ENCODE results near the gene TECPR1. TPM values are rescaled to one million over a fixed set of nuclear protein-coding genes. Genes with fewer than 3 reads are reported as not detected.

The TECPR1 gene
- total RNA-seq, 4 donors from 2014 or later = 33.8 to 74.1 (median 44.1) TPM

DNA sequence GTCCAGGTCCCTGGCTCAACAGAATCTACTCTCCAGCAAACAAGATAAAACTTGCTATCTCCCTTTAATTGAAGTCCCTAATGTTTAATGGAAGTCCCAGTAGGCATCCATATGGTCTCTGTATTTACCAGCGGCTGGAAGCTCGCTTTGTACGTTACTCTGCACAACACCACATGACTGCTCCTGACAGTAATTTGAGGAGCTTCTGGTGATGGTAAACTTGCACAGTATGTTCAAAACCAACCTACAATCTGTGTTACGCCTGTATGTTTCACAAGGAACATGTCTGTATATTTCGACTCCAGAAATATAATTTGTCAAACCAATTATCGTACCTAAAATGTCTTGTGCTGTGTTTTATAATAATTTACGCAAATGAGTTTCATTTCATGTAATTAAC, 4.4 kb upstream of the TECPR1 start:
- H3K36me3 ChIP-seq = peaks cover 0 to 36% (median 0%) of the 10 kb centered on the region in 3 donors
- no peak overlapping the region for H3K4me3 ChIP-seq
- H3K4me1 ChIP-seq = peaks cover 0 to 12% (median 0%) of the 10 kb centered on the region in 4 donors
- no peaks in the 10 kb centered on the region for H3K9me3 ChIP-seq
- H3K27ac ChIP-seq = no peak overlapping the region
- TF ChIP-seq, protein P1, sequence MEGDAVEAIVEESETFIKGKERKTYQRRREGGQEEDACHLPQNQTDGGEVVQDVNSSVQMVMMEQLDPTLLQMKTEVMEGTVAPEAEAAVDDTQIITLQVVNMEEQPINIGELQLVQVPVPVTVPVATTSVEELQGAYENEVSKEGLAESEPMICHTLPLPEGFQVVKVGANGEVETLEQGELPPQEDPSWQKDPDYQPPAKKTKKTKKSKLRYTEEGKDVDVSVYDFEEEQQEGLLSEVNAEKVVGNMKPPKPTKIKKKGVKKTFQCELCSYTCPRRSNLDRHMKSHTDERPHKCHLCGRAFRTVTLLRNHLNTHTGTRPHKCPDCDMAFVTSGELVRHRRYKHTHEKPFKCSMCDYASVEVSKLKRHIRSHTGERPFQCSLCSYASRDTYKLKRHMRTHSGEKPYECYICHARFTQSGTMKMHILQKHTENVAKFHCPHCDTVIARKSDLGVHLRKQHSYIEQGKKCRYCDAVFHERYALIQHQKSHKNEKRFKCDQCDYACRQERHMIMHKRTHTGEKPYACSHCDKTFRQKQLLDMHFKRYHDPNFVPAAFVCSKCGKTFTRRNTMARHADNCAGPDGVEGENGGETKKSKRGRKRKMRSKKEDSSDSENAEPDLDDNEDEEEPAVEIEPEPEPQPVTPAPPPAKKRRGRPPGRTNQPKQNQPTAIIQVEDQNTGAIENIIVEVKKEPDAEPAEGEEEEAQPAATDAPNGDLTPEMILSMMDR (IDR thresholded peaks at IDR 0.05) = no peak
- no peak for TF ChIP-seq POLR2A (IDR thresholded peaks at IDR 0.05)
- no peak for DNase-seq
- no peaks in the 10 kb centered on the region for H3K27me3 ChIP-seq

GRCh38 chr7:98254951-98255610, 3.0 kb upstream of the TECPR1 start:
- Histone ChIP-seq H3K4me1 (peaks cover 0 to 26% (median 8%) of the 10 kb centered on the region in 4 donors), H3K27me3 (no peaks in the 10 kb centered on the region), H3K27ac (no peak overlapping the region), H3K9me3 (no peaks in the 10 kb centered on the region), H3K4me3 (no peak overlapping the region), H3K36me3 (peaks cover 0 to 29% (median 0%) of the 10 kb centered on the region in 3 donors)
- TF ChIP-seq POLR2A (IDR thresholded peaks at IDR 0.05) = no peak
- TF ChIP-seq, protein P1 (IDR thresholded peaks at IDR 0.05) = no peak
- no peak for DNase-seq

DNA sequence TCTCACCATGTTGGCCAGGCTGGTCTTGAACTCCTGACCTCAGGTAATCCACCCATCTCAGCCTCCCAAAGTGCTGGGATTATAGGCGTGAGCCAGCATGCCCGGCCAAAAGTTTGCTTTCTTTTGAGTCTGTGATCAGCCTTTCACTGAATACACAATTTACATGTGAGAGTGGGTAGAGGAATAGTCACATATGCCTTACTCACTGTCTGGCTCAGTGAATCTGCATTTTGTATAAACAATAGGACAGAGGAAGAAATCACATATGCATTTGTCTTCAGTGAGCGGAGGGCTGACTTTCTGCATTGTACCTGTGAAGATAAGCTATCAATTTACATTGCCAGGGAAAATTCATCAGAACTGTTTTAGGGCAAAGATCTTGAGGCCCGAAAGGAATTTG, 2.5 kb upstream of the TECPR1 start:
- no peak for DNase-seq
- Histone ChIP-seq H3K4me3 (no peak overlapping the region), H3K4me1 (peaks cover 0 to 26% (median 8%) of the 10 kb centered on the region in 4 donors), H3K36me3 (peaks cover 0 to 29% (median 0%) of the 10 kb centered on the region in 3 donors), H3K27ac (no peak overlapping the region), H3K27me3 (no peaks in the 10 kb centered on the region), H3K9me3 (no peaks in the 10 kb centered on the region)
- TF ChIP-seq, protein P1 (IDR thresholded peaks at IDR 0.05) = no peak
- no peak for TF ChIP-seq POLR2A (IDR thresholded peaks at IDR 0.05)

DNA sequence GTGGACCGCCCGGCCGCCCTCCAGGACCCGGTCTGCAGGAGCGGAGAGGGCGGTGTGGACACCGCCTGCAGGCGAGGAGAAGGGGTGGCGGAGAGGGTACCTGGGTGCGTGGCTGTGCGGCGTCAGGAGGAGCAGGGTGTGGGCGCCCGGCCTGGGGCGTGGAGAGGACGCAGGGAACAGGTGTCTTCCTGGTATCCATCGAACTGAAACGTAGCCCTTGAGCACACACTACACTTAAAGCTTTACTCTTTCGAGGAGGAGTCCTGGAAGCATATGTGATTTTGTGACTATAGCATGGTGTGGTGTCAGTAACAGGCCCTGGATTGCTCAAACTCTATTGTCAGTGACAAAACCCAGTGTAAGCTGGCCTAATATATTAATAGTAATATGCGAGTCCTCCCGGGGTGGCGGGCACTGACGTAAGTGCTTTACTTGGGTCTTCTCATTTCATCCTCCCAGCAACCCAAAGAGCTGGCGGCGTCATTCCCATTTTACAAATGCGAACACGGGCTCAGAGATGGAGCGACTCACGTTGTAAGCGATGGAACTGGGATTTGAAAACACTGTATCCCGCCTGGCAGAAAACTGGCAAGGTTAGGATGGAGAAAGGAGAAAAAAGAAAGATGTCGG, 508 bp upstream of the TECPR1 start:
- TF ChIP-seq POLR2A (IDR thresholded peaks at IDR 0.05) = peak in 1 of 2 donors; percentile 83
- TF ChIP-seq, protein P1 (IDR thresholded peaks at IDR 0.05) = peak in 2 of 6 experiments; percentile 16 to 17
- Histone ChIP-seq H3K36me3 (peaks cover 0 to 20% (median 0%) of the 10 kb centered on the region in 3 donors), H3K27ac (peak overlapping the region; percentile 84 to 94 (median 92)), H3K9me3 (no peaks in the 10 kb centered on the region), H3K4me1 (peaks cover 0 to 26% (median 10%) of the 10 kb centered on the region in 4 donors), H3K27me3 (no peaks in the 10 kb centered on the region), H3K4me3 (peak overlapping the region; percentile 82 to 93 (median 90))
- DNase-seq = no peak

DNA sequence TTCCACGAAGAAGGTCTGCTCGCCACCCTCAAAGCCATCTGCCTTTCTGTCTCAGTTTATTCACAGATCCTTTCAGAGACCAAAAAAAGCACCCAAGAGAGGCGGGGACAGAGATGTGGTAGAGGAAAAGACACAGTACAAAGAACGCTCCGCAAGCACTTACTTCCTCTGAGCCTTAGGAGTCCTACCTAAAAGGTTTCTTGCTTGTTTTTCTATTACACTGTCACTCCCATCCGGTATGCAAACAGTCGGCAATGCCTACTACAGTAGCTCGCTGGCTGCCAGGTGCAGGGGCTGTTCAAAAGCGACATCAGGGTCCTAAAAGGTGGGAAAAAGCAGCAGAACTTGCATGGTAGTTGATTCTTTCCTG, 816 bp downstream of the TECPR1 start:
- Histone ChIP-seq H3K27me3 (no peaks in the 10 kb centered on the region), H3K27ac (peak overlapping the region; percentile 84 to 94 (median 92)), H3K36me3 (peaks cover 0 to 8% (median 0%) of the 10 kb centered on the region in 3 donors), H3K9me3 (no peaks in the 10 kb centered on the region), H3K4me1 (peaks cover 0 to 26% (median 10%) of the 10 kb centered on the region in 4 donors), H3K4me3 (peak overlapping the region; percentile 82 to 93 (median 90))
- DNase-seq = peak in 1 of 3 donors; percentile 65
- TF ChIP-seq, protein P1 (IDR thresholded peaks at IDR 0.05) = no peak
